GM19099 (cell line): ENCODE data around the gene SCAMP1.

Experiments used
- POLR2A ChIP-seq: IDR thresholded peaks from 3 replicates; pipeline ENCODE4 v1.6.1; 2011; ENCODE audit warnings: low read depth; ENCODE audit not compliant: insufficient read length; ENCODE audit errors: extremely low read depth

SCAMP1 gene

GRCh38 chr5:78471896-78472295 is 111.5 kb downstream of the SCAMP1 start:
- TF ChIP-seq POLR2A: no peak

GRCh38 chr5:78472469-78473106 is 112.2 kb downstream of the SCAMP1 start:
- TF ChIP-seq POLR2A: no peak

GRCh38 chr5:78473751-78474150 is 113.3 kb downstream of the SCAMP1 start:
- no peak for TF ChIP-seq POLR2A

GRCh38 chr5:78475370-78475769 is 115.0 kb downstream of the SCAMP1 start:
- TF ChIP-seq POLR2A: no peak

GRCh38 chr5:78476795-78477194 is 116.4 kb downstream of the SCAMP1 start:
- TF ChIP-seq POLR2A: no peak

GRCh38 chr5:78482948-78483347 is 122.5 kb downstream of the SCAMP1 start:
- no peak for TF ChIP-seq POLR2A

- no peak for TF ChIP-seq POLR2A
These were observed 123.5 kb downstream of the SCAMP1 start for GRCh38 chr5:78483809-78484521.

- TF ChIP-seq POLR2A: no peak
These were observed 125.8 kb downstream of the SCAMP1 start for GRCh38 chr5:78486218-78486617.

GRCh38 chr5:78487846-78488245 is 127.4 kb downstream of the SCAMP1 start:
- TF ChIP-seq POLR2A: no peak

GRCh38 chr5:78490709-78491485 is 130.5 kb downstream of the SCAMP1 start:
- TF ChIP-seq POLR2A: no peak

- TF ChIP-seq POLR2A: no peak
These were observed 131.8 kb downstream of the SCAMP1 start for GRCh38 chr5:78492224-78492623.

- TF ChIP-seq POLR2A: no peak
These were observed 132.2 kb downstream of the SCAMP1 start for GRCh38 chr5:78492650-78493049.

GRCh38 chr5:78495800-78496199 is 135.4 kb downstream of the SCAMP1 start:
- no peak for TF ChIP-seq POLR2A

- TF ChIP-seq POLR2A: no peak
These were observed 136.0 kb downstream of the SCAMP1 start for GRCh38 chr5:78496373-78496772.

- TF ChIP-seq POLR2A: no peak
These were observed 137.4 kb downstream of the SCAMP1 start for GRCh38 chr5:78497573-78498533.
